Measurements from ENCODE around the gene MORN1. TPM values are rescaled to one million over a fixed set of nuclear protein-coding genes. Genes with fewer than 3 reads are reported as not detected.
A peak's percentile ranks its signal among the peaks of the same experiment; 100 is the strongest.

The MORN1 gene
- polyA plus RNA-seq, 1 of the 3 experiments (the other 2 are of a cell fraction), result 16.3 TPM

DNA sequence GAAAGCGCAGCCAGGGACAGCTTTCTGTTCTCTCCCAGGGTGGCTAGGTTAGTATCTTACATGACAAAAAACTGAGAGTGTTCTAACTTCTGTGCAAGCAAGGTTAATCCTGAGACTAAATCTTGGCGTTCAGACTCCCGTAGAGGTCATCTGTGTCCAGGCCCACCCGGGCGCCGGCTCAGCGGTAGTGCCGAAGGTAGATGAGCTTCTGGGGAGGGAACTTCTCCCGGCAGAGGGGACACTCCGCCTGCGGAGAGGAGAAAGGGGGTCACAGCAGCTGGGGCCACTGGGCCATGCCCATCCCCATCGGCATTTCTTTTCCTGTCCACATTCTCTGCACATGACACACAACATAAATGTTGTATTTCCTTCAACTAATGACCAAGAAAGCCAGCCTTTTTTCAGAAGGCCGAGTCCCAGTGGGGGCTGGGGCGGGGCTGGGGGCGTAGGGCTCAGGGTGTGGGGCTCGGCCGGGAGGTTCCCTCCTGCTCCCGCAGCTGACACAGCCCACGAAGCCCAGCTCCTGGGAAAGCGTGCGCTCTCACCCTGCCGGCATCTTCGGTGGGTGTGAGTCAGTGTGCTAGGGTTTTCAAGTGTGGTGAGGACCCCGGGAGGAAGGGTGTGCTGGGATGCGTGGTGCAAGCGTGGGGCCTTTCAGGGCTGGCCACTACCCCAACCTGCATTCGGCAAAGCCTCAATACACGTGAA is 14.4 kb upstream of the MORN1 start (continued):
- TF ChIP-seq EZH2phosphoT487 (IDR thresholded peaks at IDR 0.05; ENCODE audit: borderline replicate concordance, low read depth) (no peak), NRF1 (IDR thresholded peaks at IDR 0.05; ENCODE audit: low read depth, low read length) (no peak), GABPA (IDR thresholded peaks at IDR 0.05; ENCODE audit: low read depth) (no peak), FOSL2 (IDR thresholded peaks at IDR 0.05; ENCODE audit: borderline replicate concordance, low read depth) (no peak), RAD21 (IDR thresholded peaks at IDR 0.05; ENCODE audit: low read length) (no peak), FOXJ3 (CRISPR knock-in tag; IDR thresholded peaks at IDR 0.05) (no peak), FOXM1 (IDR thresholded peaks at IDR 0.05; ENCODE audit: low read depth) (no peak), TEAD4 (IDR thresholded peaks at IDR 0.05; ENCODE audit: borderline replicate concordance, insufficient read depth) (no peak)
- TF ChIP-seq, protein P1, sequence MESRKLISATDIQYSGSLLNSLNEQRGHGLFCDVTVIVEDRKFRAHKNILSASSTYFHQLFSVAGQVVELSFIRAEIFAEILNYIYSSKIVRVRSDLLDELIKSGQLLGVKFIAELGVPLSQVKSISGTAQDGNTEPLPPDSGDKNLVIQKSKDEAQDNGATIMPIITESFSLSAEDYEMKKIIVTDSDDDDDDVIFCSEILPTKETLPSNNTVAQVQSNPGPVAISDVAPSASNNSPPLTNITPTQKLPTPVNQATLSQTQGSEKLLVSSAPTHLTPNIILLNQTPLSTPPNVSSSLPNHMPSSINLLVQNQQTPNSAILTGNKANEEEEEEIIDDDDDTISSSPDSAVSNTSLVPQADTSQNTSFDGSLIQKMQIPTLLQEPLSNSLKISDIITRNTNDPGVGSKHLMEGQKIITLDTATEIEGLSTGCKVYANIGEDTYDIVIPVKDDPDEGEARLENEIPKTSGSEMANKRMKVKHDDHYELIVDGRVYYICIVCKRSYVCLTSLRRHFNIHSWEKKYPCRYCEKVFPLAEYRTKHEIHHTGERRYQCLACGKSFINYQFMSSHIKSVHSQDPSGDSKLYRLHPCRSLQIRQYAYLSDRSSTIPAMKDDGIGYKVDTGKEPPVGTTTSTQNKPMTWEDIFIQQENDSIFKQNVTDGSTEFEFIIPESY (IDR thresholded peaks at IDR 0.05; ENCODE audit: borderline replicate concordance, low read depth), result no peak

DNA sequence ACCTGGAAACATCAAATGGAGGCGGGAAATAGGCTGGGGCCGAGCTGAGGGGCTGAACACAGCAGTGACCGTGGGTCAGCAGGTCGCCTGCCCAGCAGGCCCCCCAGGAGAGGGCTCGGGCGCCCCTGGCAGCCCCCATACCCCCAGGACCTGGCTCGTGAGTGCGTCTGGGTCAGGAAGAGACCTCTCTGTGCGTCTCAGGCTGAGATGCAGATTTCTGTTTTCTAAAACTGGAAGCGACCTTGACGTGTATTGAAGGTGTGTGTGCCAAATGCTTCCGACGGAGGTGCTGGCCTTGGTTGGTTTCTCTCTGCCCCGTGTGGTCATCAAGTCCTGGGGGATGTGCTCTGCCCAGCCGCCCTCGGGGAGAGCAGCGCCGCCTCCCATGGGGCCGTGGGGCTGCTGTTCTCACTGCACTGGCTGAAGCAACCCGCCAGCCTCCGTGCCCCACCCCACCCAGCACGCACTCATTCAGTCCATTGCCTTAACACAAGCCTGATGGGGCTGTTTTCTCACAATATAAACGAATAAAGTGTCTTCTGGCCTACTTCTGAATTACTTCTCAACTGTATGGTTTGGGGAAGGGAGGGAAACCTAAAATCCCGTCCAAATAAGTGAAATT is 13.6 kb upstream of the MORN1 start:
- H3K9me3 ChIP-seq, result no peaks in the 10 kb centered on the region
- POLR2A ChIA-PET, result no interaction called here
- TF ChIP-seq YY1 (IDR thresholded peaks at IDR 0.05; ENCODE audit: low read depth) (no peak), SMC3 (IDR thresholded peaks at IDR 0.05; ENCODE audit: low read depth, low read length) (no peak), RCOR1 (IDR thresholded peaks at IDR 0.05; ENCODE audit: low read length) (no peak), TEAD4 (IDR thresholded peaks at IDR 0.05; ENCODE audit: borderline replicate concordance, insufficient read depth) (no peak), RAD21 (IDR thresholded peaks at IDR 0.05; ENCODE audit: low read length) (no peak), JUND (IDR thresholded peaks at IDR 0.05) (no peak)
- TF ChIP-seq, protein P2, sequence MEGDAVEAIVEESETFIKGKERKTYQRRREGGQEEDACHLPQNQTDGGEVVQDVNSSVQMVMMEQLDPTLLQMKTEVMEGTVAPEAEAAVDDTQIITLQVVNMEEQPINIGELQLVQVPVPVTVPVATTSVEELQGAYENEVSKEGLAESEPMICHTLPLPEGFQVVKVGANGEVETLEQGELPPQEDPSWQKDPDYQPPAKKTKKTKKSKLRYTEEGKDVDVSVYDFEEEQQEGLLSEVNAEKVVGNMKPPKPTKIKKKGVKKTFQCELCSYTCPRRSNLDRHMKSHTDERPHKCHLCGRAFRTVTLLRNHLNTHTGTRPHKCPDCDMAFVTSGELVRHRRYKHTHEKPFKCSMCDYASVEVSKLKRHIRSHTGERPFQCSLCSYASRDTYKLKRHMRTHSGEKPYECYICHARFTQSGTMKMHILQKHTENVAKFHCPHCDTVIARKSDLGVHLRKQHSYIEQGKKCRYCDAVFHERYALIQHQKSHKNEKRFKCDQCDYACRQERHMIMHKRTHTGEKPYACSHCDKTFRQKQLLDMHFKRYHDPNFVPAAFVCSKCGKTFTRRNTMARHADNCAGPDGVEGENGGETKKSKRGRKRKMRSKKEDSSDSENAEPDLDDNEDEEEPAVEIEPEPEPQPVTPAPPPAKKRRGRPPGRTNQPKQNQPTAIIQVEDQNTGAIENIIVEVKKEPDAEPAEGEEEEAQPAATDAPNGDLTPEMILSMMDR (IDR thresholded peaks at IDR 0.05), result no peak
- TF ChIP-seq, protein P1 (IDR thresholded peaks at IDR 0.05; ENCODE audit: borderline replicate concordance, low read depth), result no peak

More for the DNA sequence above, 13.6 kb upstream of the MORN1 start:
- Histone ChIP-seq H3K4me2 (no peak overlapping the region), H4K20me1 (ENCODE audit: insufficient read depth) (0 out of 2 replicates have a peak, but pooled peaks cover 9% of the 10 kb centered on the region), H3K36me3 (replicated peaks in 1 of 2; ENCODE audit: control insufficient read depth in 1 of 2, insufficient read depth in 2 of 2, low read length in 1 of 2) (peaks cover 10 to 84% of the 10 kb centered on the region in 2 experiments), H3K27me3 (ENCODE audit: insufficient read depth) (no peaks in the 10 kb centered on the region), H3F3A (replicated peaks; ENCODE audit: insufficient read depth) (peaks cover 13% of the 10 kb centered on the region), H3K4me1 (ENCODE audit: control insufficient read depth in 1 of 2, insufficient read depth in 2 of 2, low read depth in 1 of 2, low read length in 1 of 2) (peaks cover 0 to 3% of the 10 kb centered on the region in 2 experiments; a peak in 1 of 4 replicates), H3K27ac (ENCODE audit: low read depth in 2 of 2, low read length in 1 of 2) (peak overlapping the region in 1 of 2 experiments; percentile 38; a peak in 2 of 4 replicates), H3K9me2 (no peaks in the 10 kb centered on the region), H3K4me3 (ENCODE audit: low read depth in 2 of 2, low read length in 1 of 2) (no peak overlapping the region), H3K9ac (no peak overlapping the region), H2AFZ (ENCODE audit: low read depth) (no peak overlapping the region), H3K79me2 (ENCODE audit: insufficient read depth) (0 out of 2 replicates have a peak, but pooled peaks cover 3% of the 10 kb centered on the region)
- WGBS (ENCODE audit: low lambda C conversion rate), result 88% methylated on average over 16 of the region's 24 CpGs
- CTCF ChIA-PET, result no interaction called here
- no peak for DNase-seq

Measured in SK-N-SH (cell line).